ENCODE results near the gene CLIP3.

CLIP3 gene

DNA sequence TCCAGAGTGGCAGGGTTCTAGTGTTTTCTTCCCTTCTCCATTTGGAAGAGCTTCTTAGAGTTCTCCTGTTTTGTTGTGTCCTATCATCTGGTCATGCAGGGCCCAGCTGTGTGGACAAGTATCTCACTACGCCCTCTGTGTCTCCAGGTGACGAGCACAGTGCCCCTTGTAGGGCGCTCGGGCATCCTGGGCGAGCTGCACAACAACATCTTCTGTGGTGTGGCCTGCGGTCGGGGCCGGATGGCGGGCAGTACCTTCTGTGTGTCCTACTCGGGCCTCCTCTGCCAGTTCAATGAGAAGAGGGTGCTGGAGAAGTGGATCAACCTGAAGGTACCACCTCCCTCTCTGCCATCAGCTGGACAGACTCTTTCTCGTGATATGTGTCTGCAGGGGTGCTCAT is 35.0 kb upstream of the CLIP3 start:
- TF ChIP-seq, protein P1, sequence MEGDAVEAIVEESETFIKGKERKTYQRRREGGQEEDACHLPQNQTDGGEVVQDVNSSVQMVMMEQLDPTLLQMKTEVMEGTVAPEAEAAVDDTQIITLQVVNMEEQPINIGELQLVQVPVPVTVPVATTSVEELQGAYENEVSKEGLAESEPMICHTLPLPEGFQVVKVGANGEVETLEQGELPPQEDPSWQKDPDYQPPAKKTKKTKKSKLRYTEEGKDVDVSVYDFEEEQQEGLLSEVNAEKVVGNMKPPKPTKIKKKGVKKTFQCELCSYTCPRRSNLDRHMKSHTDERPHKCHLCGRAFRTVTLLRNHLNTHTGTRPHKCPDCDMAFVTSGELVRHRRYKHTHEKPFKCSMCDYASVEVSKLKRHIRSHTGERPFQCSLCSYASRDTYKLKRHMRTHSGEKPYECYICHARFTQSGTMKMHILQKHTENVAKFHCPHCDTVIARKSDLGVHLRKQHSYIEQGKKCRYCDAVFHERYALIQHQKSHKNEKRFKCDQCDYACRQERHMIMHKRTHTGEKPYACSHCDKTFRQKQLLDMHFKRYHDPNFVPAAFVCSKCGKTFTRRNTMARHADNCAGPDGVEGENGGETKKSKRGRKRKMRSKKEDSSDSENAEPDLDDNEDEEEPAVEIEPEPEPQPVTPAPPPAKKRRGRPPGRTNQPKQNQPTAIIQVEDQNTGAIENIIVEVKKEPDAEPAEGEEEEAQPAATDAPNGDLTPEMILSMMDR (IDR thresholded peaks at IDR 0.05; ENCODE audit: insufficient read depth, low read depth, low read length, missing control alignments) = no peak
- no peak overlapping the region for H3K4me3 ChIP-seq (ENCODE audit: low read depth, low read length)
- DNase-seq (ENCODE audit: low read depth) = no peak

DNA sequence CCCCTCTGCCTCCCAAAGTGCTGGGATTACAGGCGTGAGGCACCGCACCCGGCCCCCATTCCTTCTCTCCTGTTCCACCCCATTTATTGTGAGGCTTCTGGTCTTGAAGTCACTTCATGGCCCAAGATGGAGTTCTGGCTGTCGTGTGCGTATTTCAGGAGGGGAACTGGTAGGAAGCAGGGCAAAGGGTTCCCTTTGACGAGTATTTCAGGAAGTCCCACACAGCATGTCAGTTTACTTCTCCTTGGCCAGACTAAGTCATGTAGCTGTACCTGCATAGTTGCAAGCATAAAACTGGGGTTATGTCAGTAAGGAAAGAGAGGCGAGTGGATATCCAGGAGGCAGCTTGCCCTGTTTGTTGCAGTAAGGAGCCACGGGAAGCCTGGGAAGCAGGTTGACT is 32.2 kb upstream of the CLIP3 start:
- TF ChIP-seq, protein P1 (IDR thresholded peaks at IDR 0.05; ENCODE audit: insufficient read depth, low read depth, low read length, missing control alignments) = no peak
- H3K4me3 ChIP-seq (ENCODE audit: low read depth, low read length) = no peak overlapping the region
- no peak for DNase-seq (ENCODE audit: low read depth)

DNA sequence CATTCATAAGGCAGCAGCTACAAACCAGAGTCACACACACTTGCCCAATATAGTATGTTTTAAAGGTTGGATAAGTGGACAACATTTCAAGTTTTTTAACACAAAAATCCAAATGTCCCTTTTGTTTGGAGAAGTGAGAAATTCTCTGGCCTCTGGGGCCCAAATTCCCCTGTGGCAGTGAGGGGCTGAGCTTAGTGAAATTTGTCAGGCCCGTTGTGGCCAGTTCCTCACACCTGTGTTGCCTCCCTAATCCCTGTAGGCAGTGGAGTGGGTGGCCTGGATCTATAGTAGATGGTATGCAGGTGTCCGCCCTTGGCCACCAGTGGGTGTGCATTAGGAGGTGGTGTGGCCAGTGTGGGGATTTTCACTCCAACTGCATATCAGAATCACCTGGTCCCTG is 28.7 kb upstream of the CLIP3 start:
- no peak for DNase-seq (ENCODE audit: low read depth)
- TF ChIP-seq, protein P1 (IDR thresholded peaks at IDR 0.05; ENCODE audit: insufficient read depth, low read depth, low read length, missing control alignments) = no peak
- no peak overlapping the region for H3K4me3 ChIP-seq (ENCODE audit: low read depth, low read length)

DNA sequence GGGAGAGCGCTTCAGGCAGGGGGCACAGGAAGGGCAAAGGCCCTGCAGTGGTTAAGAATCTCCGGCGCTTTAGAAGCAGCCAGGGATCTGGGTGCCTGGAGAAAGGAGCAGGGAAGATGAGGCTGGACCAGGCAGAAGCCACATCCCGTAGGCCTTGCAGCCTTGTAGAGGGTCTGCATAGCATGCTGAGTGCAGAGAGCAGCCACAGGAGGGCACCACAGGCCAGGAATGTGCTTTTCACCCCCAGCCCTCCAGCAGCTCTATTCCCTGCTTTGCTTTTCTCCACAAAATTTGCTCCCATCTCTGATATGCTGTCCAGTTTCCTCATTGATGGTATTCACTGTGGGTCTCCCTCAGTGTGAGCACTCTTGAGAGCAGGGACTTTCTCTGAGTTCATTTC is 27.8 kb upstream of the CLIP3 start:
- no peak overlapping the region for H3K4me3 ChIP-seq (ENCODE audit: low read depth, low read length)
- TF ChIP-seq, protein P1 (IDR thresholded peaks at IDR 0.05; ENCODE audit: insufficient read depth, low read depth, low read length, missing control alignments) = peak; percentile 56
- peak; percentile 36 for DNase-seq (ENCODE audit: low read depth)

DNA sequence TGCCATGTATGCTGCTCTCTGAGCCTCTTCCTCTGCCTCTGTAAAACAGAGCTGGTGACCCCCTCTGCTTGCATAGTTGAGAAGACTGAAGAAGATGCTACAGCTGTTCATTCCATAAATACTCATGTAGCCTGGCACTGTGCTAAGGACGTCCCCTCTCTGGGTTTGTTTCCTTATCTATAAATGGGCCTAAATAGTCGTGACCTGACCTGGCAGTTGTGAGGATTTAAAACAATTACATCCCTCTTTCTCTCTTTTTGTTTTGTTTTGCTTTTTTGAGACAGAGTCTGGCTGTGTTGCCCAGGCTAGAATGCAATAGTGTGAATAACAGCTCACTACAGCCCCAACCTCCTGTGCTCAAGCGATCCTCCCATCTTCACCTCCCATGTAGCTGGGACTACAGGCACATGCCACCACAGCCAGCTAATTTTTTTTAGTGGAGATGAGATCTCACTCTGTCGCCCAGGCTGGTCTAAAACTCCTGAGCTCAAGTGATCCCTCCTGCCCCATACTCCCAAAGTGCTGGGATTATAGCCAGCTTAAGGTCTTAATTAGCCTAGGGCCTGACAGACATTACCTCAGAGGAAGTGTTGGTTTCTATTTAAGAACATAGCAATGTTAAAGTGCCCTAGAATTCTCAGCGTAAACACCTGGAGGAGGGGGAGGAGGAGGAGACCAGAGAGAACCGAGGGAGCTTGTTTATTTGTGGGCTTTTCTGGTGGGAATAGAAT is 26.7 kb upstream of the CLIP3 start:
- H3K4me3 ChIP-seq (ENCODE audit: low read depth, low read length) = no peak overlapping the region
- DNase-seq (ENCODE audit: low read depth) = no peak
- TF ChIP-seq, protein P1 (IDR thresholded peaks at IDR 0.05; ENCODE audit: insufficient read depth, low read depth, low read length, missing control alignments) = no peak

DNA sequence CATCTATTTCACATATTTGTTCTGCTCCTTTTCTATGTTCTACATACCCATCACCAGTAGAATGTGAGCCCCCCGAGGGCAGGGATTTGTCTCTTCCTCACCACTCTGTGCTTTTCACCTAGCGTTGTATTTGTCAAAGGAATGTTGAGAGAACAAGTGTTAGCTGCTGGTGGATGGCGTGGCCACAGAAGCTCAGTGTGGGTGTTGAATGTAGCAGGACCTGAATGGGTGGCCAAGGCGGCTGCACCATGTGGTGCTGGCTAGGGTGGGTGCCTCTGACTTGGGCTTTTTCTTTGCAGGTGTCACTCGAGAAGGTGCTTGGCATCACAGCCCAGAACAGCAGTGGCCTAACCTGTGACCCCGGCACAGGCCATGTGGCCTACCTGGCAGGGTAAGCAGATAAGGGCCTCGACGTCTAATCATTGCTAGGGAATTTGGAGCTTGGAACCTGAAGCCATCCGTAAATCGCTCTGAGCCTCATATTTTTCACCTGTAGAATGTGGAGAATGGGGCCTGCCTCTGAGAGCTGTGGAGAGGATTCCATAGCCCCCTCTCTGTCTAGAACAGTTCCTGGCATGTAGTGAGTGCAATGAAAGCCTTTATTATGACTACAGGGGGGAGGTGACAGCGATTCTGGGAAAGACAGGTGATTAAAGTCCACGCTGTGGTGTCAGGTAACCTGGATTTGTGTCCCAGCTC is 26.0 kb upstream of the CLIP3 start:
- DNase-seq (ENCODE audit: low read depth) = no peak
- no peak overlapping the region for H3K4me3 ChIP-seq (ENCODE audit: low read depth, low read length)
- TF ChIP-seq, protein P1 (IDR thresholded peaks at IDR 0.05; ENCODE audit: insufficient read depth, low read depth, low read length, missing control alignments) = no peak
